K562 (cell line): Measurements from ENCODE around the gene ABCA1. TPM values are rescaled to one million over a fixed set of nuclear protein-coding genes. Genes with fewer than 3 reads are reported as not detected.
A peak's percentile ranks its signal among the peaks of the same experiment; 100 is the strongest.

Experiments
- ATAC-seq: fragments of 200-7000 bp; cut with Tn5 transposase; 3 replicates; pipeline ENCODE4 v1.9.1; 2020; ENCODE audit warnings: moderate library complexity
- BruUV-seq: library from RNA; stranded (reverse); fragments of 400-500 nt; replicated peaks from 2 replicates; lab custom pipeline; 2021; lab: Mats Ljungman, UMichigan
- CTCF ChIA-PET: fragments of 300-600 bp; formaldehyde crosslinking; extraction: SDS; loops from one replicate; lab custom pipeline; 2021; ENCODE audit warnings: low intra/inter-chr PET ratio; lab: Yijun Ruan, JAX
- POLR2A ChIA-PET: fragments of 300-600, 350-650 bp; sonication (Branson Sonifier 250); formaldehyde crosslinking; extraction: SDS; loops from one replicate; lab custom pipeline; 2021; ENCODE audit warnings: antibody characterized with exemption, inconsistent platforms; lab: Yijun Ruan, JAX
- DNase-seq, 4 experiments: peaks; one replicate each; pipeline versions ENCODE4 v3.0.0 to v3.0.0-alpha.2; 2011 to 2018; ENCODE audit warnings: low spot score in 3 of 4, mixed read lengths in 3 of 4; ENCODE audit errors: extremely low read depth in 1 of 4
- FAIRE-seq: peaks from 2 replicates; lab custom pipeline; 2011; peaks lifted over from hg19 to GRCh38; lab: Jason Lieb, UNC
- H2AFZ ChIP-seq: 2 replicates; pipeline ENCODE4 v1.6.0; 2011; ENCODE audit warnings: low read depth, low read length, control low read depth, inconsistent platforms
- H3K27ac ChIP-seq: fragments of 200-600 bp; 3 replicates; pipeline ENCODE4 v1.8.0; 2011; ENCODE audit warnings: low read depth, mild to moderate bottlenecking, control low read depth, inconsistent platforms, low read length, moderate library complexity, mixed read lengths; ENCODE audit errors: extremely low read depth
- H3K27me3 ChIP-seq, 2 experiments: fragments of 300-600 bp in 1 of 2; 2 replicates in 1 of 2; 3 replicates in 1 of 2; pipeline versions ENCODE4 v1.6.0 to v1.8.0; 2011; ENCODE audit warnings: inconsistent platforms in 2 of 2, low read length in 2 of 2, mild to moderate bottlenecking in 1 of 2, mixed read lengths in 1 of 2, moderate library complexity in 1 of 2; ENCODE audit not compliant: control insufficient read depth in 2 of 2, insufficient read depth in 2 of 2
- H3K36me3 ChIP-seq: fragments of 300-600 bp; 3 replicates; pipeline ENCODE4 v1.8.0; 2011; ENCODE audit warnings: mild to moderate bottlenecking, low read length, inconsistent platforms; ENCODE audit not compliant: control insufficient read depth, insufficient read depth
- H3K4me1 ChIP-seq, 2 experiments: fragments of 200-600 bp in 1 of 2; replicated peaks in 1 of 2; 2 replicates in 1 of 2; 3 replicates in 1 of 2; pipeline versions ENCODE4 v1.5.1 to v1.8.0; 2011; ENCODE audit warnings: inconsistent platforms in 2 of 2, low read length in 2 of 2, mild to moderate bottlenecking in 1 of 2, mixed read lengths in 1 of 2, moderate library complexity in 1 of 2; ENCODE audit not compliant: control insufficient read depth in 2 of 2, insufficient read depth in 2 of 2
- H3K4me2 ChIP-seq: 2 replicates; pipeline ENCODE4 v1.6.1; 2011; ENCODE audit warnings: low read length, control low read depth, inconsistent platforms, mixed read lengths; ENCODE audit not compliant: insufficient read depth
- H3K4me3 ChIP-seq: fragments of 200-600 bp; sonication (generic), shearing (Covaris generic); 2 replicates; pipeline ENCODE4 v1.5.1; 2016; ENCODE audit warnings: control low read depth, inconsistent platforms
- H3K79me2 ChIP-seq: fragments of 200-600 bp; 3 replicates; pipeline ENCODE4 v1.8.0; 2011; ENCODE audit warnings: low read length, inconsistent platforms; ENCODE audit not compliant: control insufficient read depth, insufficient read depth
- H3K9ac ChIP-seq, 2 experiments: 2 replicates each; pipeline versions ENCODE4 v1.6.0 to v1.6.1; 2011; ENCODE audit warnings: low read depth in 2 of 2, low read length in 2 of 2, control low read depth in 1 of 2, inconsistent platforms in 1 of 2, mild to moderate bottlenecking in 1 of 2, mixed read lengths in 1 of 2; ENCODE audit not compliant: insufficient read depth in 1 of 2
- H3K9me1 ChIP-seq: one replicate; pipeline ENCODE4 v1.6.0; 2011; ENCODE audit warnings: inconsistent platforms, mild to moderate bottlenecking, low read length, moderate library complexity; ENCODE audit not compliant: control insufficient read depth, insufficient read depth
- H3K9me3 ChIP-seq: replicated peaks from 2 replicates; pipeline ENCODE4 v1.5.1; 2011; ENCODE audit warnings: low read depth, low read length, inconsistent platforms; ENCODE audit not compliant: control insufficient read depth, insufficient read depth
- H4K20me1 ChIP-seq: replicated peaks from 2 replicates; pipeline ENCODE4 v1.6.1; 2011; ENCODE audit warnings: low read length, inconsistent platforms, mixed read lengths; ENCODE audit not compliant: control insufficient read depth, insufficient read depth
- CBX5 ChIP-seq: IDR thresholded peaks from 2 replicates; pipeline ENCODE4 v1.6.1; 2014; ENCODE audit warnings: low read depth, borderline replicate concordance
- CEBPG ChIP-seq, 3 experiments: fragments of 200-800 bp in 1 of 3; sonication (Bioruptor generic) in 1 of 3; sonication (generic) in 1 of 3; formaldehyde crosslinking in 1 of 3; IDR thresholded peaks in 2 of 3; conservative IDR thresholded peaks in 1 of 3; 2 replicates each; pipeline versions ENCODE4 v1.6.1 to v1.8.0; 2016 to 2022; ENCODE audit warnings: missing compliant biosample characterization in 2 of 3, missing genetic modification characterization in 2 of 3, mild to moderate bottlenecking in 1 of 3, missing genetic modification reagents in 1 of 3
- ETS2 ChIP-seq: IDR thresholded peaks from 2 replicates; pipeline ENCODE4 v1.6.1; 2016; ENCODE audit warnings: borderline replicate concordance, missing genetic modification characterization, mild to moderate bottlenecking, moderate library complexity, missing compliant biosample characterization; ENCODE audit not compliant: poor library complexity, severe bottlenecking
- NFE2 ChIP-seq: IDR thresholded peaks from 2 replicates; pipeline ENCODE4 v1.6.1; 2014; ENCODE audit warnings: antibody characterized with exemption, low read depth
- PTBP1 ChIP-seq: fragments of 200-400 bp; formaldehyde crosslinking; IDR thresholded peaks from 2 replicates; pipeline ENCODE4 v1.6.1; 2017; ENCODE audit warnings: low read depth, low read length
- SPI1 ChIP-seq: IDR thresholded peaks from 2 replicates; pipeline ENCODE4 v1.6.1; 2011; ENCODE audit warnings: low read depth, low read length, control low read depth, borderline replicate concordance
- WGBS: fragments of 100-300 bp; shearing (Covaris generic); methylation state at CpG from one replicate; pipeline ENCODE4 v1.1.6; 2016; ENCODE audit warnings: low coverage, mixed read lengths; ENCODE audit not compliant: insufficient coverage; ENCODE audit errors: missing lambda C conversion rate; 5-methylcytosine and 5-hydroxymethylcytosine counted together
- in situ Hi-C: fragments of 300-500 bp; cut with MboI; formaldehyde crosslinking; loops from 4 replicates; pipeline ENCODE4 v1.15.0; 2018; ENCODE audit warnings: inconsistent platforms, mixed read lengths
- intact Hi-C: fragments of 100-400 bp; cut with micrococcal nuclease; formaldehyde crosslinking; loops from 2 replicates; pipeline ENCODE4 v1.14.2; 2022
- polyA plus RNA-seq, 8 experiments: library from polyadenylated mRNA; depleted of rRNA in 4 of 8; stranded (reverse) in 5 of 8; unstranded in 3 of 8; fragments of >200 nt; fragmentation: Nextera tagmentation in 2 of 8; fragmentation: Illumina TruSeq in 1 of 8; extraction: Ambion mirVana in 2 of 8; extraction: Trizol in 1 of 8; gene quantifications; 2 replicates each; pipeline versions ENCODE4 v1.2.1 to v1.2.3, GENCODE V29; 2011 to 2014; ENCODE audit warnings: inconsistent platforms in 1 of 8, missing spikeins in 1 of 8
- total RNA-seq, 7 experiments: library from RNA; depleted of rRNA in 6 of 7; stranded (reverse); fragments of >200 nt in 6 of 7; fragmentation: Illumina TruSeq in 2 of 7; extraction: Trizol in 2 of 7; gene quantifications; 2 replicates each; pipeline versions ENCODE4 v1.2.1 to v1.2.3, GENCODE V29; 2011 to 2021; ENCODE audit warnings: low replicate concordance in 1 of 7
- TF ChIP-seq, protein P1 (sequence below): fragments of 200-800 bp; sonication (Bioruptor generic); IDR thresholded peaks from 2 replicates; pipeline ENCODE4 v1.6.1; 2017; ENCODE audit warnings: missing genetic modification characterization, missing compliant biosample characterization
- TF ChIP-seq, protein P2 (sequence below): sonication (generic); IDR thresholded peaks from 2 replicates; pipeline ENCODE4 v1.6.1; 2016

ABCA1 gene
- total and polyA plus RNA-seq, 9 of the 15 experiments (the other 6 are each of a cell fraction or from before 2014, with no cell fraction given): under 0.01 to 0.18 (median 0.02) TPM; not detected in 5

DNA sequence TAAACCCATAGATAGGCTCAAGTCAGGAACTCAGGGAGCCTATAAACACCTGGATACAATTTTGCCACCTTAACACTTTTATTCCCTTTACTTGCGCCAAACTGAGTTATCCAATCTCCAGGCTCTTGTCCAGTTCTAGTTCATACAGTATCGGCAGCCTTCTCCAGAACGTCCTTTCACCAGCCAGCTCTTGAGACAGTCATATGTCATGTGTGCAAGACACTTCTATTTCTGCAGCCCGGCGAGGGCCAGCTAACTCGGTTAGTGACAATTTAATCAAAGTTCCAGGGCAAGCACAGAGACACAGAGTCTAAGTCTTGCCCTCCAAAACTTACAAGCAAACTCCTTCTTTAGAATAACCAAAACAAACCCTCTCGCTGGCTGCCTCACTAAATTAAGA lies 12.9 kb downstream of the ABCA1 start:
- H4K20me1 ChIP-seq: no peaks in the 10 kb centered on the region
- FAIRE-seq: no peak
- 1% methylated on average over 7 of the region's 7 CpGs for WGBS
- H3K9ac ChIP-seq: no peak overlapping the region
- in situ Hi-C loops: no loop called here
- H3K9me3 ChIP-seq: no peaks in the 10 kb centered on the region
- peaks cover 6 to 8% of the 10 kb centered on the region in 2 experiments; a peak in 4 of 5 replicates for H3K27me3 ChIP-seq
- TF ChIP-seq PTBP1 (no peak), SPI1 (no peak), ETS2 (tag) (no peak)
- ATAC-seq: no peak
- no peak overlapping the region for H3K27ac ChIP-seq
- no peak overlapping the region for H2AFZ ChIP-seq
- no peaks in the 10 kb centered on the region for H3K4me1 ChIP-seq
- ChIA-PET POLR2A (no interaction called here), CTCF (no interaction called here)
- H3K4me3 ChIP-seq: no peak overlapping the region
- H3K79me2 ChIP-seq: no peaks in the 10 kb centered on the region
- no TSS peak for BruUV-seq
- intact Hi-C loops: no loop called here
- H3K4me2 ChIP-seq: no peak overlapping the region
- H3K9me1 ChIP-seq: no peaks in the 10 kb centered on the region
- DNase-seq: no peak
- H3K36me3 ChIP-seq: no peaks in the 10 kb centered on the region

DNA sequence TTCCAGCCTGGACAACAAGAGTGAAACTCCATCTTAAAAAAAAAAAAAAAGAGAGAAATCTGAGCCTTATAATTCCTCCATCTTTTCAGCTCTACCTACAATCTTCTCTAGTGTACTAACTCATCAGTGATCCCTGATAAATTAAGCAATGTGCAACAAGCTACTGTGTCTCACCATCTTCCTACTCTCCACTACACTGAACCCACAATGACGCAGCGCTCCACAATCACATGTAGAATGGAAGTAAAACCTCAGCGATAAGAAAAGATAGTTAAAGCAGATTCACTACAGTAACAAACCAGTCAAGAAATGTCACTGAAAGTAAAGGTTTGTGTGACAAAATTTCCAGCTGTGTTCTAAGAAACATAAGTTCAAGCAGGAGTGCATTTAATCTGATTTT lies 13.5 kb downstream of the ABCA1 start:
- no peak overlapping the region for H3K27ac ChIP-seq
- POLR2A ChIA-PET: no interaction called here
- 0% methylated on average over 3 of the region's 3 CpGs for WGBS
- H3K27me3 ChIP-seq: peaks cover 6 to 8% of the 10 kb centered on the region in 2 experiments; a peak in 4 of 5 replicates
- DNase-seq (no peak), ATAC-seq (no peak), FAIRE-seq (no peak)
- no peak overlapping the region for H3K4me3 ChIP-seq
- no peaks in the 10 kb centered on the region for H3K9me1 ChIP-seq
- in situ Hi-C loops: no loop called here
- no peaks in the 10 kb centered on the region for H3K79me2 ChIP-seq
- intact Hi-C loops: no loop called here
- H3K36me3 ChIP-seq: no peaks in the 10 kb centered on the region
- CTCF ChIA-PET: no interaction called here
- no peaks in the 10 kb centered on the region for H4K20me1 ChIP-seq
- no peak overlapping the region for H2AFZ ChIP-seq
- H3K4me1 ChIP-seq: no peaks in the 10 kb centered on the region
- H3K9me3 ChIP-seq: no peaks in the 10 kb centered on the region
- no peak overlapping the region for H3K9ac ChIP-seq
- BruUV-seq: no TSS peak
- H3K4me2 ChIP-seq: no peak overlapping the region
- no peak for TF ChIP-seq CBX5
- peak; percentile 53 for TF ChIP-seq NFE2
- no peak for TF ChIP-seq CEBPG (CRISPR knock-in tag; IDR thresholded peaks at IDR 0.05)
- TF ChIP-seq CEBPG (tag; conservative IDR thresholded peaks at IDR 0.05 in 1 of 2, IDR thresholded peaks at IDR 0.05 in 1 of 2): peak in 1 of 2 experiments; percentile 36; a peak in 2 of 4 replicates
- TF ChIP-seq, protein P1, sequence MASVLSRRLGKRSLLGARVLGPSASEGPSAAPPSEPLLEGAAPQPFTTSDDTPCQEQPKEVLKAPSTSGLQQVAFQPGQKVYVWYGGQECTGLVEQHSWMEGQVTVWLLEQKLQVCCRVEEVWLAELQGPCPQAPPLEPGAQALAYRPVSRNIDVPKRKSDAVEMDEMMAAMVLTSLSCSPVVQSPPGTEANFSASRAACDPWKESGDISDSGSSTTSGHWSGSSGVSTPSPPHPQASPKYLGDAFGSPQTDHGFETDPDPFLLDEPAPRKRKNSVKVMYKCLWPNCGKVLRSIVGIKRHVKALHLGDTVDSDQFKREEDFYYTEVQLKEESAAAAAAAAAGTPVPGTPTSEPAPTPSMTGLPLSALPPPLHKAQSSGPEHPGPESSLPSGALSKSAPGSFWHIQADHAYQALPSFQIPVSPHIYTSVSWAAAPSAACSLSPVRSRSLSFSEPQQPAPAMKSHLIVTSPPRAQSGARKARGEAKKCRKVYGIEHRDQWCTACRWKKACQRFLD (CRISPR knock-in tag): no peak
- TF ChIP-seq, protein P2, sequence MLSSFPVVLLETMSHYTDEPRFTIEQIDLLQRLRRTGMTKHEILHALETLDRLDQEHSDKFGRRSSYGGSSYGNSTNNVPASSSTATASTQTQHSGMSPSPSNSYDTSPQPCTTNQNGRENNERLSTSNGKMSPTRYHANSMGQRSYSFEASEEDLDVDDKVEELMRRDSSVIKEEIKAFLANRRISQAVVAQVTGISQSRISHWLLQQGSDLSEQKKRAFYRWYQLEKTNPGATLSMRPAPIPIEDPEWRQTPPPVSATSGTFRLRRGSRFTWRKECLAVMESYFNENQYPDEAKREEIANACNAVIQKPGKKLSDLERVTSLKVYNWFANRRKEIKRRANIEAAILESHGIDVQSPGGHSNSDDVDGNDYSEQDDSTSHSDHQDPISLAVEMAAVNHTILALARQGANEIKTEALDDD: peak; percentile 29; the same call in 1 of the 2 replicates
